RWPE2 (cell line): ENCODE data around the gene CCDC71.

ENCODE experiments used
- ATAC-seq: fragments of 200-7000 bp; cut with Tn5 transposase; 3 replicates; pipeline ENCODE4 v1.9.1; 2021; ENCODE audit warnings: low read depth
- DNase-seq: peaks from one replicate; pipeline ENCODE4 v3.0.0-alpha.2; 2020; ENCODE audit warnings: low spot score
- H3K27ac ChIP-seq: fragments of 450-650 bp; 2 replicates; pipeline ENCODE4 v1.5.1; 2017; ENCODE audit warnings: mild to moderate bottlenecking; ENCODE audit not compliant: poor library complexity, severe bottlenecking
- H3K27me3 ChIP-seq: fragments of 250-450 bp; sonication (Bioruptor Pico); 2 replicates; pipeline ENCODE4 v1.5.1; 2021; ENCODE audit warnings: mild to moderate bottlenecking, moderate library complexity; ENCODE audit not compliant: insufficient read depth, poor library complexity, severe bottlenecking
- H3K36me3 ChIP-seq: fragments of 250-450 bp; sonication (Bioruptor Pico); 2 replicates; pipeline ENCODE4 v1.5.1; 2020; ENCODE audit warnings: low read depth, mild to moderate bottlenecking, moderate library complexity
- H3K4me1 ChIP-seq: fragments of 250-450 bp; sonication (Bioruptor Pico); 2 replicates; pipeline ENCODE4 v1.5.1; 2021; ENCODE audit warnings: mild to moderate bottlenecking, moderate library complexity; ENCODE audit not compliant: insufficient read depth, poor library complexity, severe bottlenecking
- H3K4me3 ChIP-seq: fragments of 250-450 bp; sonication (Bioruptor Pico); 2 replicates; pipeline ENCODE4 v1.5.1; 2021; ENCODE audit warnings: mild to moderate bottlenecking, moderate library complexity; ENCODE audit not compliant: severe bottlenecking
- H3K9me3 ChIP-seq: fragments of 250-450 bp; sonication (Bioruptor Pico); 2 replicates; pipeline ENCODE4 v1.5.1; 2021; ENCODE audit warnings: mild to moderate bottlenecking, moderate library complexity; ENCODE audit not compliant: severe bottlenecking
- TF ChIP-seq, protein P1 (sequence below): fragments of 450-650 bp; IDR thresholded peaks from one replicate; pipeline ENCODE4 v1.5.1; 2017; ENCODE audit warnings: mild to moderate bottlenecking, moderate library complexity; ENCODE audit not compliant: poor library complexity, severe bottlenecking

The CCDC71 gene

DNA sequence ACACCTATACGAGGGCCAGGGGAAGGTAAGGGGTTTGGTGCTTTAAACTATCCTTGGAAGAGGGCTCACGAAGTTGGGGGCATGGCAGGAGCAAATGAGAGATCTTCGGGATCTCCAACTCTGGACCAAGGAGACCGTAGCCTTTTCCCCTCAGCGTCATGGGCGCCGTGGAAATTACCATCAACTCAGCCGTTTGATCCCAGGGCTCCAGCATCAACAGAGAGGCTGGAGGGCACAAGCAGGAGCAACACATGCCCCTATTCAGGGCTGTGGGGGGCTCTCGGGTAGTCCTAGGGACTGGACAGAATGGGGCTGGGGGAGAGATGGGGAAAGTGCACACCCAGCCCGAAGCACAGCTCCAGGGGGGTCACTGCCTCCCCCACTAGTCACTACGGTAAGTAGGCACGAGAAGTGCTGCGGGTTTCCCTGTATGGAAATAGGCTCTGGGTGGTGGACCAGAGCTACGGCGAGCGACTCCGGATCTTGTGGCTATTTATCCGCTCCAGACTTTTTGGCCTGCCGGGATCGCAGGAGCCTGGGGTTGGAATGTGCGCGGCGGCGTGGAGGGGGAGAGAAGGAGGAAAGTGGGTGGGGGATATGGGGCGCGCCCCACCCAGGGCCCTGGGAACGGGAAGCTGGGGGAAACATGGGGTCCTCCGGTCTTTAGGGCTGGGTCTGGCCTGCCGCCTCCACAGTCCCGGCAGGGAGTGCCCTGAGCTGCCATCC is 32.7 kb downstream of the CCDC71 start:
- H3K36me3 ChIP-seq = no peaks in the 10 kb centered on the region
- H3K4me3 ChIP-seq = peak overlapping the region; percentile 25
- DNase-seq (no peak), ATAC-seq (peak; percentile 55)
- H3K9me3 ChIP-seq = no peaks in the 10 kb centered on the region
- TF ChIP-seq, protein P1, sequence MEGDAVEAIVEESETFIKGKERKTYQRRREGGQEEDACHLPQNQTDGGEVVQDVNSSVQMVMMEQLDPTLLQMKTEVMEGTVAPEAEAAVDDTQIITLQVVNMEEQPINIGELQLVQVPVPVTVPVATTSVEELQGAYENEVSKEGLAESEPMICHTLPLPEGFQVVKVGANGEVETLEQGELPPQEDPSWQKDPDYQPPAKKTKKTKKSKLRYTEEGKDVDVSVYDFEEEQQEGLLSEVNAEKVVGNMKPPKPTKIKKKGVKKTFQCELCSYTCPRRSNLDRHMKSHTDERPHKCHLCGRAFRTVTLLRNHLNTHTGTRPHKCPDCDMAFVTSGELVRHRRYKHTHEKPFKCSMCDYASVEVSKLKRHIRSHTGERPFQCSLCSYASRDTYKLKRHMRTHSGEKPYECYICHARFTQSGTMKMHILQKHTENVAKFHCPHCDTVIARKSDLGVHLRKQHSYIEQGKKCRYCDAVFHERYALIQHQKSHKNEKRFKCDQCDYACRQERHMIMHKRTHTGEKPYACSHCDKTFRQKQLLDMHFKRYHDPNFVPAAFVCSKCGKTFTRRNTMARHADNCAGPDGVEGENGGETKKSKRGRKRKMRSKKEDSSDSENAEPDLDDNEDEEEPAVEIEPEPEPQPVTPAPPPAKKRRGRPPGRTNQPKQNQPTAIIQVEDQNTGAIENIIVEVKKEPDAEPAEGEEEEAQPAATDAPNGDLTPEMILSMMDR = no peak
- H3K4me1 ChIP-seq = no peaks in the 10 kb centered on the region
- H3K27me3 ChIP-seq = no peaks in the 10 kb centered on the region
- H3K27ac ChIP-seq = no peak overlapping the region

GRCh38 chr3:49132437-49133225 is 33.5 kb downstream of the CCDC71 start, which contains the start of gene LAMB2:
Gene LAMB2, minus strand, starts transcription at chr3:49133050. Its CDS starts 183 bp downstream, at chr3:49132867.
- Histone ChIP-seq H3K4me3 (peak within 1 kb of the TSS; percentile 25), H3K4me1 (no peaks in the 10 kb centered on the region), H3K36me3 (no peaks in the 10 kb centered on the region), H3K27ac (no peak within 1 kb of the TSS), H3K27me3 (no peaks in the 10 kb centered on the region), H3K9me3 (no peaks in the 10 kb centered on the region)
- ATAC-seq = peak; percentile 17; the same call in 1 of the 3 replicates
- TF ChIP-seq, protein P1 = no peak
- no peak for DNase-seq

GRCh38 chr3:49132073-49132436 is 34.1 kb downstream of the CCDC71 start:
- Histone ChIP-seq H3K9me3 (no peaks in the 10 kb centered on the region), H3K4me3 (peak overlapping the region; percentile 25), H3K27me3 (no peaks in the 10 kb centered on the region), H3K27ac (no peak overlapping the region), H3K4me1 (no peaks in the 10 kb centered on the region), H3K36me3 (no peaks in the 10 kb centered on the region)
- TF ChIP-seq, protein P1 = no peak
- ATAC-seq = no peak
- no peak for DNase-seq

DNA sequence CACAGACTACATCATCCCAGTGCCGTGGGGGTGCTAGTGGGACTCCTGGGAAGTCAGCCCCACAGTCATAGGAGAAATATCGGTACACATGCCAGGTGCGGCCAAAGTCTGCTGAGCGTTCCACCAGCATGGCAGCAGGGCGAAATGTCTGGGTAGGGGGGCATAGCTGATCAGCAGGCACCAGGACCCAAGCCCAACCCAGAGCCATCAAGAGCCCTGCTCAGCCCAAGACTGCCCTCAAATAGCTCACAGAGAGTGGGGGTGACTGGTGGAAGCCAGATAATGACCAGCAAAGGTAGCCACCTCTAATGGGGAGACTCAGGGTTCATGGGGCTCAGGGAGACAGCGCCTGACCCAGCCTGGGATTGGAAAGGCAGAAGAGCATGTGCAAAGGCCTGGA is 34.6 kb downstream of the CCDC71 start:
- Histone ChIP-seq H3K4me3 (no peak overlapping the region), H3K27ac (no peak overlapping the region), H3K4me1 (no peaks in the 10 kb centered on the region), H3K27me3 (no peaks in the 10 kb centered on the region), H3K36me3 (no peaks in the 10 kb centered on the region), H3K9me3 (no peaks in the 10 kb centered on the region)
- DNase-seq = no peak
- TF ChIP-seq, protein P1 = no peak
- no peak for ATAC-seq
